H9 (cell line): ENCODE measurements around the gene GLRX. TPM values are rescaled to one million over a fixed set of nuclear protein-coding genes. Genes with fewer than 3 reads are reported as not detected.

Source experiments
- DNase-seq: peaks from one replicate; pipeline ENCODE4 v3.0.0-alpha.2; 2017
- H2AFZ ChIP-seq: one replicate; pipeline ENCODE4 v1.6.1; 2013; ENCODE audit warnings: mild to moderate bottlenecking, low read length, control low read depth, moderate library complexity
- H2AK5ac ChIP-seq: 2 replicates; pipeline ENCODE4 v1.6.1; 2013; ENCODE audit warnings: low read length, control low read depth, mixed read lengths; ENCODE audit not compliant: insufficient read length
- H2BK120ac ChIP-seq: one replicate; pipeline ENCODE4 v1.6.1; 2013; ENCODE audit warnings: low read depth, mild to moderate bottlenecking, low read length, control low read depth, inconsistent platforms; ENCODE audit not compliant: poor library complexity, severe bottlenecking
- H2BK12ac ChIP-seq: 2 replicates; pipeline ENCODE4 v1.6.1; 2013; ENCODE audit warnings: low read length, control low read depth, mixed read lengths, low read depth; ENCODE audit not compliant: insufficient read length
- H2BK15ac ChIP-seq: 2 replicates; pipeline ENCODE4 v1.6.1; 2013; ENCODE audit warnings: low read depth, low read length, control low read depth
- H2BK20ac ChIP-seq: one replicate; pipeline ENCODE4 v1.6.1; 2013; ENCODE audit warnings: low read depth, mild to moderate bottlenecking, low read length, control low read depth, inconsistent platforms; ENCODE audit not compliant: poor library complexity, severe bottlenecking
- H2BK5ac ChIP-seq: 2 replicates; pipeline ENCODE4 v1.6.1; 2013; ENCODE audit warnings: low read length, control low read depth, mixed read lengths; ENCODE audit not compliant: insufficient read length
- H3K14ac ChIP-seq: 2 replicates; pipeline ENCODE4 v1.6.1; 2013; ENCODE audit warnings: low read length, control low read depth; ENCODE audit not compliant: insufficient read depth
- H3K18ac ChIP-seq: 2 replicates; pipeline ENCODE4 v1.6.1; 2013; ENCODE audit warnings: low read depth, mild to moderate bottlenecking, mixed read lengths, low read length, control low read depth; ENCODE audit not compliant: insufficient read length
- H3K23ac ChIP-seq: 2 replicates; pipeline ENCODE4 v1.6.1; 2013; ENCODE audit warnings: low read length, control low read depth, mixed read lengths, low read depth; ENCODE audit not compliant: insufficient read length
- H3K23me2 ChIP-seq: 2 replicates; pipeline ENCODE4 v1.6.1; 2013; ENCODE audit warnings: low read depth, mild to moderate bottlenecking, mixed read lengths, low read length, control low read depth; ENCODE audit not compliant: insufficient read length, poor library complexity, severe bottlenecking
- H3K27ac ChIP-seq: 2 replicates; pipeline ENCODE4 v1.5.1; 2013; ENCODE audit warnings: low read length, control low read depth, mixed read lengths, low read depth; ENCODE audit not compliant: insufficient read length
- H3K27me3 ChIP-seq: 2 replicates; pipeline ENCODE4 v1.6.1; 2013; ENCODE audit warnings: low read length, control low read depth, inconsistent platforms; ENCODE audit not compliant: insufficient read depth
- H3K4ac ChIP-seq: 2 replicates; pipeline ENCODE4 v1.6.1; 2013; ENCODE audit warnings: low read depth, mild to moderate bottlenecking, control low read depth, inconsistent platforms, low read length, moderate library complexity
- H3K4me1 ChIP-seq: 2 replicates; pipeline ENCODE4 v1.6.1; 2013; ENCODE audit warnings: low read length, control low read depth, inconsistent platforms; ENCODE audit not compliant: insufficient read depth
- H3K4me2 ChIP-seq: 2 replicates; pipeline ENCODE4 v1.6.1; 2013; ENCODE audit warnings: low read length, control low read depth, mixed read lengths; ENCODE audit not compliant: insufficient read length, insufficient read depth
- H3K56ac ChIP-seq: 2 replicates; pipeline ENCODE4 v1.6.1; 2013; ENCODE audit warnings: low read depth, mild to moderate bottlenecking, mixed read lengths, low read length, control low read depth; ENCODE audit not compliant: insufficient read length
- H3K79me1 ChIP-seq: 2 replicates; pipeline ENCODE4 v1.6.1; 2013; ENCODE audit warnings: low read depth, mild to moderate bottlenecking, moderate library complexity, low read length, control low read depth, inconsistent platforms; ENCODE audit not compliant: insufficient read depth, poor library complexity, severe bottlenecking
- H3K79me2 ChIP-seq: 2 replicates; pipeline ENCODE4 v1.6.1; 2013; ENCODE audit warnings: low read length, control low read depth, inconsistent platforms; ENCODE audit not compliant: insufficient read depth
- H3K9ac ChIP-seq: 2 replicates; pipeline ENCODE4 v1.6.1; 2013; ENCODE audit warnings: low read length, control low read depth, mixed read lengths; ENCODE audit not compliant: insufficient read length; ENCODE audit errors: extremely low read depth
- H3K9me3 ChIP-seq: one replicate; pipeline ENCODE4 v1.6.1; 2013; ENCODE audit warnings: low read depth, low read length, inconsistent platforms; ENCODE audit not compliant: control insufficient read depth
- H3T11ph ChIP-seq: one replicate; pipeline ENCODE4 v1.6.1; 2013; ENCODE audit warnings: mild to moderate bottlenecking, low read length, control low read depth, inconsistent platforms
- H4K20me1 ChIP-seq: one replicate; pipeline ENCODE4 v1.6.1; 2013; ENCODE audit not compliant: control insufficient read depth, insufficient read length, insufficient read depth
- H4K5ac ChIP-seq: 2 replicates; pipeline ENCODE4 v1.6.1; 2013; ENCODE audit warnings: low read depth, mild to moderate bottlenecking, mixed read lengths, low read length, control low read depth; ENCODE audit not compliant: insufficient read length
- H4K8ac ChIP-seq: replicated peaks from 2 replicates; pipeline ENCODE4 v1.6.1; 2013; ENCODE audit warnings: low read length, control low read depth, mixed read lengths, low read depth; ENCODE audit not compliant: insufficient read length
- H4K91ac ChIP-seq: 2 replicates; pipeline ENCODE4 v1.6.1; 2013; ENCODE audit warnings: low read depth, mild to moderate bottlenecking, moderate library complexity, mixed read lengths, low read length, control low read depth; ENCODE audit not compliant: insufficient read length
- H3K27ac Mint-ChIP-seq, 3 experiments: 2 replicates in 2 of 3; 3 replicates in 1 of 3; pipeline ENCODE4 v1.8.0; 2020 to 2021; ENCODE audit warnings: mixed read lengths in 3 of 3, mild to moderate bottlenecking in 1 of 3, moderate library complexity in 1 of 3
- H3K27me3 Mint-ChIP-seq: 2 replicates; pipeline ENCODE4 v1.8.0; 2021; ENCODE audit warnings: low read depth, mild to moderate bottlenecking, moderate library complexity, mixed read lengths
- H3K36me3 Mint-ChIP-seq, 3 experiments: 2 replicates in 2 of 3; 3 replicates in 1 of 3; pipeline ENCODE4 v1.8.0; 2020 to 2021; ENCODE audit warnings: low read depth in 3 of 3, mixed read lengths in 3 of 3; ENCODE audit not compliant: insufficient read depth in 1 of 3
- H3K4me1 Mint-ChIP-seq, 2 experiments: 2 replicates each; pipeline ENCODE4 v1.8.0; 2020; ENCODE audit warnings: mixed read lengths in 2 of 2
- H3K4me3 Mint-ChIP-seq, 2 experiments: 2 replicates in 1 of 2; 3 replicates in 1 of 2; pipeline ENCODE4 v1.8.0; 2020 to 2021; ENCODE audit warnings: mild to moderate bottlenecking in 2 of 2, mixed read lengths in 2 of 2, moderate library complexity in 1 of 2
- H3K9me3 Mint-ChIP-seq, 2 experiments: 2 replicates in 1 of 2; 3 replicates in 1 of 2; pipeline ENCODE4 v1.8.0; 2020; ENCODE audit warnings: mild to moderate bottlenecking in 2 of 2, mixed read lengths in 2 of 2, moderate library complexity in 1 of 2
- CTCF ChIP-seq: fragments of 200-600 bp; sonication (generic); conservative IDR thresholded peaks from 3 replicates; pipeline ENCODE4 v1.8.0; 2021; ENCODE audit warnings: antibody characterized with exemption, mild to moderate bottlenecking
- WGBS: extraction: QIAGEN DNeasy Blood & Tissue Kit; methylation state at CpG from one replicate; pipeline ENCODE4 v1.1.7; 2013; ENCODE audit warnings: missing lambda C conversion rate, low lambda C conversion rate, mixed read lengths; ENCODE audit not compliant: insufficient read length; ENCODE audit errors: extremely low coverage; 5-methylcytosine and 5-hydroxymethylcytosine counted together
- total RNA-seq: library from RNA; stranded (reverse); gene quantifications from 2 replicates; pipeline ENCODE4 v1.2.1, GENCODE V29; 2021

The GLRX gene
- total RNA-seq, 1 experiment from 2014 or later, result 13.8 TPM

- Histone ChIP-seq H2AFZ (no peak overlapping the region), H2BK120ac (no peak overlapping the region), H3K27me3 (no peaks in the 10 kb centered on the region), H3K56ac (no peak overlapping the region), H2BK12ac (no peak overlapping the region), H3K79me1 (no peaks in the 10 kb centered on the region), H3K79me2 (no peaks in the 10 kb centered on the region), H3K23ac (no peak overlapping the region), H4K20me1 (no peaks in the 10 kb centered on the region), H3K9me3 (no peaks in the 10 kb centered on the region), H4K5ac (no peak overlapping the region), H3K27ac (no peak overlapping the region), H4K91ac (no peak overlapping the region), H3K4ac (no peak overlapping the region), H4K8ac (no peak overlapping the region), H3K4me1 (no peaks in the 10 kb centered on the region), H3K4me2 (no peak overlapping the region), H3T11ph (no peak overlapping the region), H2BK5ac (no peak overlapping the region), H2AK5ac (no peak overlapping the region), H3K9ac (no peak overlapping the region), H3K18ac (no peak overlapping the region), H3K23me2 (no peaks in the 10 kb centered on the region), H2BK15ac (no peak overlapping the region), H2BK20ac (no peak overlapping the region), H3K14ac (no peak overlapping the region)
- TF ChIP-seq CTCF, result no peak; the same call in 2 of the 3 replicates
- 0 out of 4 replicates have a peak, but pooled peaks cover 2 to 3% of the 10 kb centered on the region in 2 experiments for H3K4me1 Mint-ChIP-seq
- WGBS, result no CpG with 5 or more reads among the region's 1 CpG
- 0 out of 7 replicates have a peak, but pooled peaks cover 0 to 3% (median 0%) of the 10 kb centered on the region in 3 experiments for H3K36me3 Mint-ChIP-seq
- H3K4me3 Mint-ChIP-seq, result no peak overlapping the region
- no peak overlapping the region for H3K27ac Mint-ChIP-seq
- peaks cover 0 to 3% of the 10 kb centered on the region in 2 experiments; a peak in 1 of 5 replicates for H3K9me3 Mint-ChIP-seq
- no peak for DNase-seq
- H3K27me3 Mint-ChIP-seq, result peaks cover 7% of the 10 kb centered on the region
Measured at GRCh38 chr5:95847261-95847592, 24.7 kb upstream of the GLRX start.
